ENCODE measurements around the gene CCDC150.
"Not testable (repeated sequence)": the region's sequence is repeated elsewhere in the genome, so short reads cannot be mapped to it uniquely, and the experiment has no call there.

The CCDC150 gene

GRCh38 chr2:196635156-196635555, 4.4 kb upstream of the CCDC150 start:
- DNase-seq (ENCODE audit: low spot score), result no peak

DNA sequence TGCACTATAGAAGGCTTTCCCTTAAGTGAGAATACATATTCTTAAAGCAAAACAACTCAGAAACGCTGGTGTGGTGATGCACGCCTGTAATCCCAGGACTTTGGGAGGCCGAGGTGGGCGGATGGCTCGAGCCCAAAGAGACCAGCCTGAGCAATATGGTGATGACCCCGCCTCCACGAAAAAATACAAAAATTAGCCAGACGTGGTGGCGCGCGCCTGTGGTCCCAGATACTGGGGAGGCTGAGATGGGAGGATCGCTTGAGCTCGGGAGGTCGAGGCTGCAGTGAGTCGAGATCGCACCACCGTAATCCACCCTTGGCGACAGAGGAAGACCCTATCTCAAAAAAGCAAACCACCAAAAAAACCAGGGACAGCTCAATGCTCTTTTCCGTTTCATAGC, 750 bp upstream of the CCDC150 start:
- DNase-seq (ENCODE audit: low spot score), result no peak

GRCh38 chr2:196640031-196640548, 575 bp downstream of the CCDC150 start:
- no peak for DNase-seq (ENCODE audit: low spot score)

GRCh38 chr2:196649202-196649601, 9.7 kb downstream of the CCDC150 start:
- DNase-seq (ENCODE audit: low spot score), result no peak

GRCh38 chr2:196651387-196652094, 12.0 kb downstream of the CCDC150 start:
- no peak for DNase-seq (ENCODE audit: low spot score)

DNA sequence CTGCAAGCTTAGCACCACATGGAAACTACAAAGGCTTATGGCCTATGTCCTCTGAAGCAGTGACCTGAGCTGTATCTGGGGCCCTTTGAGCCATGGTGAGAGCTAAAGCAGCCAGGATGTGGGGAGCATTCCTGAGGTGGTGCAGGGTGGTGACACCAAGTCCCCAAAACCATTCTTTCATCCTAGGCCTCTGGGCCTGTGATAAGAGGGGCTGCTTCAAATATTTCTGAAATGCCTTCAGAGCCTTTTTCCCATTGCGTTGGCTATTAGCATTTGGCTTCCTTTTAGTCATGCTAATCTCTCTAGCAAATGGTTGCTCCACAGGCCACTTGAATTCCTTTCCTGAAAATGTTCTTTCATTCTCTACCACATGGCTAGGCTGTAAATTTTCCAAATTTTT, 13.4 kb downstream of the CCDC150 start:
- no peak for DNase-seq (ENCODE audit: low spot score)

- no peak for DNase-seq (ENCODE audit: low spot score)
These were observed 14.3 kb downstream of the CCDC150 start for GRCh38 chr2:196653843-196654242.

GRCh38 chr2:196655761-196656160, 16.2 kb downstream of the CCDC150 start:
- DNase-seq (ENCODE audit: low spot score), result no peak

- no peak for DNase-seq (ENCODE audit: low spot score)
These were observed 17.8 kb downstream of the CCDC150 start for GRCh38 chr2:196657333-196657732.

DNA sequence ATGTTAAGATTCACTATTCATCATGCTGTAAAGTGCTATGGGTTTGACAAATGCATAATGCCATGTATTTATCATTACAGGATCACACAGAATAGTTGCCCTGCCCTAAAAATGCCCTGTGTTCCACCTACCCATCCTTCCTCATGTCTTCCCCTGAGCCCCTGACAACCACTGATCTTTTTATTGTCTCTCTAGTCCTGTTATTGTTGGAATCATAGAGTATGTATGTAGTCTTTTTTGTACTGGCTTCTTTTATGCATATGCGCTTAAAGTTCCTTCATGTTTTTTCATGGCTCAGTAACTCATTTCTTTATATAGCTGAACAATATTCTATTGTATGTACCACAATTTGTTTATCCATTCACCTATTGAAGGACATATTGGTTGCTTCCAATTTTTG, 20.3 kb downstream of the CCDC150 start:
- DNase-seq (ENCODE audit: low spot score), result no peak

GRCh38 chr2:196660244-196660643, 20.7 kb downstream of the CCDC150 start:
- no peak for DNase-seq (ENCODE audit: low spot score)

DNA sequence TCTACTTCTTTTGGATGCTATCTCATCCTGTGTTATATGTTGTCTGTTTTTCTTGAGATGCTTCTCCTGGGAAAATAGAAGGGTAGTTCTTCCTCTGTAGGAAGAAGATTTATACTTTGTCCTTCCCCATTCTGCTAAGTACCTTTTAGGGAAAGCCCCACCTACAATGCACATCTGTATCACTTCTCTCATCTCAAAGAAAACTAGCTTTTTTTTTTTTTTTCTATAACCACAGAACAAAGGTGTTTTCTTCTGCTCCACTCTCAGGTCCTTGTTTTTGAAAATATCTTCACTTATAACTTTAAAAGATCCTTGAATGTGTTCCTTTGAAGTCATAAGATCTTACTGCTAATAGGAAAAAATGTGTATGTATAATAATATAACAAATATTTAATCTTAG, 30.8 kb downstream of the CCDC150 start:
- DNase-seq (ENCODE audit: low spot score), result no peak

DNA sequence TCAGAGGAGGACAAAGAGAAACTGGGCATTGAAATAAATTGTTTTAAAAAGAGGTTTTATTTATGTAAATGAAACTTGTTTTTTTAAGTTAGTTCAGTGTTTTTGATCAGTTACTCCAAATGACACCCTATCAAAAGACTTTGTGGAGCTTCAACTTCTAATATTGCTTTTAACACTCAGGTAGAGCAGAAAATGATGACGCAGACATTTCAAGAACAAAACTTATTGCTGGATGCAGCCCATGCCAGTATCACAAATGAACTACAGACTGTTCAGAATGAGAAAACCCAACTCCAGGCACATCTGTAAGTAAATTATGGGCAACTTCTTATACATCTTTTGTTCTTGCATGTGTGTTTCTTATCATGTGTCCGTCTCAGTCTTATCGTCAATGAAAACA, 36.4 kb downstream of the CCDC150 start:
- DNase-seq (ENCODE audit: low spot score), result no peak

GRCh38 chr2:196677404-196677803, 37.9 kb downstream of the CCDC150 start:
- no peak for DNase-seq (ENCODE audit: low spot score)

GRCh38 chr2:196679368-196679767, 39.9 kb downstream of the CCDC150 start:
- no peak for DNase-seq (ENCODE audit: low spot score)

DNA sequence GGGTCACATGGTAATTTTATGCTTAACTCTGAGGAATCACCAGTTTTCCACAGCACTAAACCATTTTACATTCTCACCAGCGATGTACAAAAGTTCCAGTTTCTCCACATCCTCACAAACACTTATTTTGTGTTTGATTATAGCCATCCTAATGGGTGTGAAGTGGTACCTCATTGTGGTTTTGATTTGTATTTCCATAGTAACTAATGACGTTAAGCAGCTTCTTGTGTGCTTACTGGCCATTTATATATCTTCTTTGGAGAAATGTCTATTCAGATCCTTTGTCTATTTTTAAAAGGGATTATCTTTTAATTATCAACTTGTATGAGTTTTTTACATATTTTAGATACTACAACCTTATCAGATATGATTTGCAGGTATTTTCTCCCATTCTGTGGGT, 42.0 kb downstream of the CCDC150 start:
- no peak for DNase-seq (ENCODE audit: low spot score)

DNA sequence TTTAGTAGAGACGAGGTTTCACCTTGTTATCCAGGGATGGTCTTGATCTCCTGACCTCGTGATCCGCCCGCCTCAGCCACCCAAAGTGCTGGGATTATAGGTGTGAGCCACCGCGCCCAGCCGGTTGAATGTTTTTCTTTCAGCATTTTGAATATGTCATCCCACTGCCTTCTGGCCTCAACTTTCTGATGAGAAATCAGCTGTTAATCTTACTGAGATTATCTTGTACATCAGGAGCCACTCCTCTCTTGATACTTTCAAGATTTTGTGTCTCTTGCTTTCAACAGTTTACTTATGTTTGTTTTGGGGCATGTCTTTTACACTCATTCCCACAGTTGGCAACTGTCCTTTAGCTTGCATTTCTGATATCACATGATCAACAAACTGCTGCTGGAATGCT, 46.3 kb downstream of the CCDC150 start:
- no peak for DNase-seq (ENCODE audit: low spot score)

DNA sequence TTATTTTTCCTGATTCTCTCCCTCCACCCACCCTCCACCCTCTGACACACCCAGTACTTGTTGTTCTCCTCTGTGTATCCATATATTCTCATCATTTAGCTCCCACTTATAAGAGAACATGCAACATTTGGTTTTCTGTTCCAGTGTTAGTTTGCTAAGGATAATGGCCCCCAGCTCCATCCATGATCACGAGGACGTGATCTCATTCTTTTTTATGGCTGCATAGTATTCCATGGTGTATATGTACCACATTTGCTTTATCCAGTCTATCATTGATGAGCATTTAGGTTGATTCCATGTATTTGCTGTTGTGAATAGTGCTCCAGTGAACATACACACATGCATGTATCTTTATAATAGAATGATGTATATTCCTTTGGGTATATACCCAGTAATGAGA, 47.2 kb downstream of the CCDC150 start:
- DNase-seq (ENCODE audit: low spot score), result not testable (repeated sequence)

GRCh38 chr2:196696423-196697079, 57.0 kb downstream of the CCDC150 start:
- DNase-seq (ENCODE audit: low spot score), result no peak

DNA sequence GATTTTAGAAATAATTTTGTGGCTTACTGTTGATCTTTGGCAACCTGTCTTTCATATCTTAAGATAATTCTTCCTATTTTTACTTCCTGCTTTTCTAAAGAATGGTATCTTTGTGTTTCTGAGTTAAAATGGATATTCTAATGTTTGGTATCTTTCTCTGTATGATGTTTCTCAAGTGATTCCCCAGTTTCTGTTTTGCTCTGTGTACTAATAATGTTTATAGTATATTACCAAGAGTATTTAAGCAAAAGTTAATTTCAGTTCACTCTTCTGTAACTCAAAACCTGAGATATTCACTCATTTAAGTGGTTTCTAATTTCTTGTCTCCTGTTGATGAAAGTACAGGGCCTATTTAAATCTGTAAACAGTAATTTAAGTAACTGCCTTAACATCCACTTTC, 58.3 kb downstream of the CCDC150 start:
- no peak for DNase-seq (ENCODE audit: low spot score)

DNA sequence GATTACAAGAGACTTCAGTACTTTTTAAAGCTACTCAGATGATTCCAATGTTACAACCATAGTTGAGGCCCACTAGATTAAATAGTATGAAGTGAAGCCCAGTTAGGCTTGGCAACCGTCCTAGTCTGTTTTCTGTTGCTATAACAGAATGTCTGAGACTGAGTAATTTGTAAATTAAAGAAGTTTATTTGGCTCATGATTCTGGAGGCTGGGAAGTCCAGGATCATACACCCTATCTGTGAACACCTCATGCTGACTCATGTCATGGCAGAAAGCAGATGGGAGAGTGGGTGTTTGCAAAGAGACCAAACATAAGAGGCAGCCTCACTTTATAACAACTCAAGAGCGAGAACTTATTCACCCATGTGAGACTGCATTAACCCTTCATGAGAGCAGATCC, 63.1 kb downstream of the CCDC150 start:
- DNase-seq (ENCODE audit: low spot score), result no peak

- DNase-seq (ENCODE audit: low spot score), result no peak
These were observed 64.2 kb downstream of the CCDC150 start for GRCh38 chr2:196703695-196704094.

- DNase-seq (ENCODE audit: low spot score), result not testable (repeated sequence)
These were observed 70.5 kb downstream of the CCDC150 start for GRCh38 chr2:196710056-196710455.

DNA sequence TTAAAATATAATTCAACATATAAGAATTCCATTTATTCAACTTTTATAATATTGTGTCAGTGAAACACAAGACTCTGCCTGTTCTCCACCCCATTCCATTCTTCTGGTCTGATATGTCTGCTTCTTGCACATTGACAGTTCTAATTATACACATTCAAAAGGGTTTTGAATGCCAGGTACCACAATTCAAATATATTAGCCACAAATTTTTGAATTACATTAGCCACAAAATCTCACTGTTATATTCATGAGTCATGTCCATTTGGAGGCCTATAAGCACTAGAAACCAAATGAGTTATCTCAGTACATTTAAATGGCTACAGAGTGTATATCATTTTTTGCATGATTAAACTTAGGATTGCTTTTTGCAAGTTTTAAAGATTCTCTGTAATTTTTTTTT, 72.1 kb downstream of the CCDC150 start:
- DNase-seq (ENCODE audit: low spot score), result no peak
